ENCODE data around the gene ARFGEF3.

ARFGEF3 gene

DNA sequence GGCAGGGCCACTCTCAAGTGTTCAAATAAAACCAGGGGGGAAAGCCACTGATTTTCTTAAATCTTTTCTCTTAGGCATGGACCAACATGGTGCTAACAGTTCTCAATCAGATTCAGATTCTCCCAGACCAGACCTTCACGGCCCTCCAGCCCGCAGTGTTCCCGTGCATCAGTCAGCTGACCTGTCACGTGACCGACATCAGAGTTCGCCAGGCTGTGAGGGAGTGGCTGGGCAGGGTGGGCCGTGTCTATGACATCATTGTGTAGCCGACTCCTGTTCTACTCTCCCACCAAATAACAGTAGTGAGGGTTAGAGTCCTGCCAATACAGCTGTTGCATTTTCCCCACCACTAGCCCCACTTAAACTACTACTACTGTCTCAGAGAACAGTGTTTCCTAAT, 174.5 kb downstream of the ARFGEF3 start:
- in situ Hi-C loops (cut with HindIII; ENCODE audit: low pct_ligation_motif_present, low sequenced_read_pairs) = no loop called here
- TF ChIP-seq, protein P1, sequence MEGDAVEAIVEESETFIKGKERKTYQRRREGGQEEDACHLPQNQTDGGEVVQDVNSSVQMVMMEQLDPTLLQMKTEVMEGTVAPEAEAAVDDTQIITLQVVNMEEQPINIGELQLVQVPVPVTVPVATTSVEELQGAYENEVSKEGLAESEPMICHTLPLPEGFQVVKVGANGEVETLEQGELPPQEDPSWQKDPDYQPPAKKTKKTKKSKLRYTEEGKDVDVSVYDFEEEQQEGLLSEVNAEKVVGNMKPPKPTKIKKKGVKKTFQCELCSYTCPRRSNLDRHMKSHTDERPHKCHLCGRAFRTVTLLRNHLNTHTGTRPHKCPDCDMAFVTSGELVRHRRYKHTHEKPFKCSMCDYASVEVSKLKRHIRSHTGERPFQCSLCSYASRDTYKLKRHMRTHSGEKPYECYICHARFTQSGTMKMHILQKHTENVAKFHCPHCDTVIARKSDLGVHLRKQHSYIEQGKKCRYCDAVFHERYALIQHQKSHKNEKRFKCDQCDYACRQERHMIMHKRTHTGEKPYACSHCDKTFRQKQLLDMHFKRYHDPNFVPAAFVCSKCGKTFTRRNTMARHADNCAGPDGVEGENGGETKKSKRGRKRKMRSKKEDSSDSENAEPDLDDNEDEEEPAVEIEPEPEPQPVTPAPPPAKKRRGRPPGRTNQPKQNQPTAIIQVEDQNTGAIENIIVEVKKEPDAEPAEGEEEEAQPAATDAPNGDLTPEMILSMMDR (IDR thresholded peaks at IDR 0.05; ENCODE audit: low read depth, low read length, missing control alignments) = no peak

DNA sequence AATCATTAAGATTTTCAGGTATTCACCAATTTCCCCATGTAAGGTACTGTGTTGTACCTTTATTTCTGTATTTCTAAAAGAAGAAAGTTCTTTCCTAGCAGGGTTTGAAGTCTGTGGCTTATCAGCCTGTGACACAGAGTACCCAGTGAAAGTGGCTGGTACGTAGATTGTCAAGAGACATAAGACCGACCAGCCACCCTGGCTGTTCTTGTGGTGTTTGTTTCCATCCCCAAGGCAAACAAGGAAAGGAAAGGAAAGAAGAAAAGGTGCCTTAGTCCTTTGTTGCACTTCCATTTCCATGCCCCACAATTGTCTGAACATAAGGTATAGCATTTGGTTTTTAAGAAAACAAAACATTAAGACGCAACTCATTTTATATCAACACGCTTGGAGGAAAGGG, 175.3 kb downstream of the ARFGEF3 start:
- Histone ChIP-seq H3K36me3 (replicated peaks) (no peaks in the 10 kb centered on the region), H3K4me3 (ENCODE audit: low read depth, low read length) (no peak overlapping the region), H3K27me3 (replicated peaks) (no peaks in the 10 kb centered on the region), H3K27ac (no peak overlapping the region)
- in situ Hi-C loops (cut with HindIII; ENCODE audit: low pct_ligation_motif_present, low sequenced_read_pairs) = no loop called here
- TF ChIP-seq, protein P1 (IDR thresholded peaks at IDR 0.05; ENCODE audit: low read depth, low read length, missing control alignments) = no peak
- DNase-seq = no peak

More for the DNA sequence above, 174.5 kb downstream of the ARFGEF3 start:
- Histone ChIP-seq H3K36me3 (replicated peaks) (no peaks in the 10 kb centered on the region), H3K4me3 (ENCODE audit: low read depth, low read length) (no peak overlapping the region), H3K27me3 (replicated peaks) (no peaks in the 10 kb centered on the region), H3K27ac (no peak overlapping the region)
- no peak for DNase-seq

DNA sequence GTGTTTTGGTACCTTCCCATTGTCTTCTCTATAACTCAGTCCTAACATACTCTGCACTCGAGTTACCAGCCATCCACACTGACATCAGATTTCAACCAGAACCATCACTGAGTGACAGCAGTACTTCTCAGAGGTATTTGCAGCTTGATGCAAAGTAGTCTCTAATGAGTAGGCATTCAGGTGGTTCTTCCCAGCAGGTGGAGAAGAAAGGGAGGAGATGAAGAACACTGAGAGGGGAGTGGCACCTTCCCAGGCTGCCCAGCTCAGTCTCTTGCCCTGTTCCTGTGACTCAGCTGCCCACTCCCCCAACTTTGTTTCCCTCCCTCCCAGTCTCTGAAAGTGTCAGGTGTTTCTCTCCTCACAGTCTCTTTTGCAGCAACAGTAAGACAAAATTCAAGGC, 177.3 kb downstream of the ARFGEF3 start:
- no peak for DNase-seq
- Histone ChIP-seq H3K36me3 (replicated peaks) (no peaks in the 10 kb centered on the region), H3K27me3 (replicated peaks) (no peaks in the 10 kb centered on the region), H3K4me3 (ENCODE audit: low read depth, low read length) (no peak overlapping the region), H3K27ac (no peak overlapping the region)
- in situ Hi-C loops (cut with HindIII; ENCODE audit: low pct_ligation_motif_present, low sequenced_read_pairs) = no loop called here
- TF ChIP-seq, protein P1 (IDR thresholded peaks at IDR 0.05; ENCODE audit: low read depth, low read length, missing control alignments) = no peak

DNA sequence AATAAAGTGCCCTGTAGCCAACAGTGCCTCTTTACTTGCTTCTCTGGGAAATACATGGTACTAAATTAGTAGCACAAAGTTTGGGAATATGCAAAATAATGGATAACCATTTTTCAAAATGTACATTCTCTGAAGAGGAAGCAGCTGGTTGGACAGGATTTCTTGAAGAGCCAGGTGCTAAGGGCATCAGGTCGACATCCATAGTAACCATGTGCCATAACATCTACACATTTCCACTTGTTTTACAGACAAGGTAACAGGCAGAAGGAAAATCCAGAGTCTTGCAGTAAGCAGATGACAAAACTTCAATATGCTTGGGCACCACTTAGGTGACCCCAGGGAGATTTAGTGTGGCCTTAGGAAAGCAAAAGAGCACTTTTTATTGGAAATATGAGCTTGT, 179.4 kb downstream of the ARFGEF3 start:
- Histone ChIP-seq H3K36me3 (replicated peaks) (no peaks in the 10 kb centered on the region), H3K4me3 (ENCODE audit: low read depth, low read length) (no peak overlapping the region), H3K27ac (no peak overlapping the region), H3K27me3 (replicated peaks) (no peaks in the 10 kb centered on the region)
- TF ChIP-seq, protein P1 (IDR thresholded peaks at IDR 0.05; ENCODE audit: low read depth, low read length, missing control alignments) = no peak
- in situ Hi-C loops (cut with HindIII; ENCODE audit: low pct_ligation_motif_present, low sequenced_read_pairs) = no loop called here
- no peak for DNase-seq

DNA sequence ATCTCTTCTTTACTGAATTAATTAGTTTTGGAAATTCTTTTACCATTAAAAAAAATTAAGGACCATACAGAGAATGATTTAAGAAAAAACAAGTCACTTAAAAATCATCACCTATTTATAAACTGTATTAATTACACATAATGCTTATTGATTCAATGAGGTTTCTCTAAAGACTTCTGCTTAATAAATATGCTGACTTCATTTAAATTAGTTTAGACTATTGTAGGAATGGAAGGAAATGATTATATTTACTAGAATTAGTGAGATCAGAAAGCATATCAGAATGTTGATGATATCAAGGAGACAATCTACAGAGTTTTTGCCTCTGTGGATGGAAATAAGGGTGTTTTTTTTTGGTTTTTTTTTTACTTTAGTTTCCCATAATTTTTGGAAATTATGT, 181.4 kb downstream of the ARFGEF3 start:
- in situ Hi-C loops (cut with HindIII; ENCODE audit: low pct_ligation_motif_present, low sequenced_read_pairs) = no loop called here
- TF ChIP-seq, protein P1 (IDR thresholded peaks at IDR 0.05; ENCODE audit: low read depth, low read length, missing control alignments) = no peak
- Histone ChIP-seq H3K4me3 (ENCODE audit: low read depth, low read length) (no peak overlapping the region), H3K27me3 (replicated peaks) (no peaks in the 10 kb centered on the region), H3K27ac (no peak overlapping the region), H3K36me3 (replicated peaks) (no peaks in the 10 kb centered on the region)
- DNase-seq = no peak

DNA sequence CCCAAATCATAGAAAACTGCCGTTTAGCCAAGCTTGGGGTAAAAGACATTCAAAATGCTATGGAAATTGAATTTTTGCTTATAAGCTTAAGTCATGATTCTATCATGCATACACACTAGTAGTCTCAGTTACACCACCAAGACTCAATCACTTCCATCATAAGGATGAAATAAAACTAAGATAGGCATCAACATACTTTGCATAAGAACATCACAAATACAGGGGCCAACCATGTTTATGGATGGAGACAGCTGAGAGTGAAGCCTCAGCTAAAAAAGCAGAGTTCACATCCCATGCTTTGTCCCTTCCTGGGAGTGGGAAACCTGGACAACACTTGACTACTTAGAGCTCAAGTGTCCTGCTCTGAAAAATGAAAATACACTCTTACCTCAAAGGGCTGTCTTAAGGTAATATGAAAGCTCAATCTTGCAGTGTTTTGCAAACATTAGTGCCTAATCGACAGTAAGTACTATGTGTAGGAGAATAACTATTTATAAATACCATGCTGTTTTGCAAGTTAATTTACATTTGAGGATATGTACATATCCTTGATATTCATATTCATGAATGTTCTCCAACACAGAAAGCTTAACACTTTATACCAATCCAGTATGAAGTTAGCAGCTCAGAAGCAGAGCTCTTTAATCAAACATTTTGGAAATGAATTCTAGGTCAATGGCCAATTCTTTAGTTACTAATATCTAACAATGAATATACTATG, 184.0 kb downstream of the ARFGEF3 start:
- no peak for DNase-seq
- Histone ChIP-seq H3K4me3 (ENCODE audit: low read depth, low read length) (no peak overlapping the region), H3K27ac (no peak overlapping the region), H3K27me3 (replicated peaks) (no peaks in the 10 kb centered on the region), H3K36me3 (replicated peaks) (no peaks in the 10 kb centered on the region)
- TF ChIP-seq, protein P1 (IDR thresholded peaks at IDR 0.05; ENCODE audit: low read depth, low read length, missing control alignments) = no peak
- in situ Hi-C loops (cut with HindIII; ENCODE audit: low pct_ligation_motif_present, low sequenced_read_pairs) = no loop called here

Measured in brain microvascular endothelial cell (primary cell).